ENCODE measurements around the gene RBMS3.

GRCh38 chr3:29561651-29562149 lies 280.8 kb downstream of the RBMS3 start:
- TF ChIP-seq POLR2A (IDR thresholded peaks at IDR 0.05; ENCODE audit: low read length), result no peak
- no peak for TF ChIP-seq GATA1 (IDR thresholded peaks at IDR 0.05; ENCODE audit: low read depth, low read length)

Measured in erythroblast (primary cell).